K562 (cell line): Measurements from ENCODE around the gene GPR39. TPM values are rescaled to one million over a fixed set of nuclear protein-coding genes. Genes with fewer than 3 reads are reported as not detected.

Experiments
- ATAC-seq: fragments of 200-7000 bp; cut with Tn5 transposase; 3 replicates; pipeline ENCODE4 v1.9.1; 2020; ENCODE audit warnings: moderate library complexity
- BruUV-seq: library from RNA; stranded (reverse); fragments of 400-500 nt; replicated peaks from 2 replicates; lab custom pipeline; 2021; lab: Mats Ljungman, UMichigan
- CTCF ChIA-PET: fragments of 300-600 bp; formaldehyde crosslinking; extraction: SDS; loops from one replicate; lab custom pipeline; 2021; ENCODE audit warnings: low intra/inter-chr PET ratio; lab: Yijun Ruan, JAX
- POLR2A ChIA-PET: fragments of 300-600, 350-650 bp; sonication (Branson Sonifier 250); formaldehyde crosslinking; extraction: SDS; loops from one replicate; lab custom pipeline; 2021; ENCODE audit warnings: antibody characterized with exemption, inconsistent platforms; lab: Yijun Ruan, JAX
- DNase-seq, 4 experiments: peaks; one replicate each; pipeline versions ENCODE4 v3.0.0 to v3.0.0-alpha.2; 2011 to 2018; ENCODE audit warnings: low spot score in 3 of 4, mixed read lengths in 3 of 4; ENCODE audit errors: extremely low read depth in 1 of 4
- FAIRE-seq: peaks from 2 replicates; lab custom pipeline; 2011; peaks lifted over from hg19 to GRCh38; lab: Jason Lieb, UNC
- H2AFZ ChIP-seq: 2 replicates; pipeline ENCODE4 v1.6.0; 2011; ENCODE audit warnings: low read depth, low read length, control low read depth, inconsistent platforms
- H3K27ac ChIP-seq: fragments of 200-600 bp; 3 replicates; pipeline ENCODE4 v1.8.0; 2011; ENCODE audit warnings: low read depth, mild to moderate bottlenecking, control low read depth, inconsistent platforms, low read length, moderate library complexity, mixed read lengths; ENCODE audit errors: extremely low read depth
- H3K27me3 ChIP-seq, 2 experiments: fragments of 300-600 bp in 1 of 2; 2 replicates in 1 of 2; 3 replicates in 1 of 2; pipeline versions ENCODE4 v1.6.0 to v1.8.0; 2011; ENCODE audit warnings: inconsistent platforms in 2 of 2, low read length in 2 of 2, mild to moderate bottlenecking in 1 of 2, mixed read lengths in 1 of 2, moderate library complexity in 1 of 2; ENCODE audit not compliant: control insufficient read depth in 2 of 2, insufficient read depth in 2 of 2
- H3K36me3 ChIP-seq: fragments of 300-600 bp; 3 replicates; pipeline ENCODE4 v1.8.0; 2011; ENCODE audit warnings: mild to moderate bottlenecking, low read length, inconsistent platforms; ENCODE audit not compliant: control insufficient read depth, insufficient read depth
- H3K4me1 ChIP-seq, 2 experiments: fragments of 200-600 bp in 1 of 2; replicated peaks in 1 of 2; 2 replicates in 1 of 2; 3 replicates in 1 of 2; pipeline versions ENCODE4 v1.5.1 to v1.8.0; 2011; ENCODE audit warnings: inconsistent platforms in 2 of 2, low read length in 2 of 2, mild to moderate bottlenecking in 1 of 2, mixed read lengths in 1 of 2, moderate library complexity in 1 of 2; ENCODE audit not compliant: control insufficient read depth in 2 of 2, insufficient read depth in 2 of 2
- H3K4me2 ChIP-seq: 2 replicates; pipeline ENCODE4 v1.6.1; 2011; ENCODE audit warnings: low read length, control low read depth, inconsistent platforms, mixed read lengths; ENCODE audit not compliant: insufficient read depth
- H3K4me3 ChIP-seq: fragments of 200-600 bp; sonication (generic), shearing (Covaris generic); 2 replicates; pipeline ENCODE4 v1.5.1; 2016; ENCODE audit warnings: control low read depth, inconsistent platforms
- H3K79me2 ChIP-seq: fragments of 200-600 bp; 3 replicates; pipeline ENCODE4 v1.8.0; 2011; ENCODE audit warnings: low read length, inconsistent platforms; ENCODE audit not compliant: control insufficient read depth, insufficient read depth
- H3K9ac ChIP-seq, 2 experiments: 2 replicates each; pipeline versions ENCODE4 v1.6.0 to v1.6.1; 2011; ENCODE audit warnings: low read depth in 2 of 2, low read length in 2 of 2, control low read depth in 1 of 2, inconsistent platforms in 1 of 2, mild to moderate bottlenecking in 1 of 2, mixed read lengths in 1 of 2; ENCODE audit not compliant: insufficient read depth in 1 of 2
- H3K9me1 ChIP-seq: one replicate; pipeline ENCODE4 v1.6.0; 2011; ENCODE audit warnings: inconsistent platforms, mild to moderate bottlenecking, low read length, moderate library complexity; ENCODE audit not compliant: control insufficient read depth, insufficient read depth
- H3K9me3 ChIP-seq: replicated peaks from 2 replicates; pipeline ENCODE4 v1.5.1; 2011; ENCODE audit warnings: low read depth, low read length, inconsistent platforms; ENCODE audit not compliant: control insufficient read depth, insufficient read depth
- H4K20me1 ChIP-seq: replicated peaks from 2 replicates; pipeline ENCODE4 v1.6.1; 2011; ENCODE audit warnings: low read length, inconsistent platforms, mixed read lengths; ENCODE audit not compliant: control insufficient read depth, insufficient read depth
- TFE3 ChIP-seq: fragments of 450-650 bp; formaldehyde crosslinking; IDR thresholded peaks from 2 replicates; pipeline ENCODE4 v1.4.0; 2020; ENCODE audit warnings: mild to moderate bottlenecking, mixed read lengths
- ZNF764 ChIP-seq: fragments of 250-450 bp; sonication (Bioruptor Pico); IDR thresholded peaks from 2 replicates; pipeline ENCODE4 v1.4.0; 2020; ENCODE audit warnings: low read depth, mild to moderate bottlenecking, moderate library complexity
- WGBS: fragments of 100-300 bp; shearing (Covaris generic); methylation state at CpG from one replicate; pipeline ENCODE4 v1.1.6; 2016; ENCODE audit warnings: low coverage, mixed read lengths; ENCODE audit not compliant: insufficient coverage; ENCODE audit errors: missing lambda C conversion rate; 5-methylcytosine and 5-hydroxymethylcytosine counted together
- in situ Hi-C: fragments of 300-500 bp; cut with MboI; formaldehyde crosslinking; loops from 4 replicates; pipeline ENCODE4 v1.15.0; 2018; ENCODE audit warnings: inconsistent platforms, mixed read lengths
- intact Hi-C: fragments of 100-400 bp; cut with micrococcal nuclease; formaldehyde crosslinking; loops from 2 replicates; pipeline ENCODE4 v1.14.2; 2022
- polyA plus RNA-seq, 8 experiments: library from polyadenylated mRNA; depleted of rRNA in 4 of 8; stranded (reverse) in 5 of 8; unstranded in 3 of 8; fragments of >200 nt; fragmentation: Nextera tagmentation in 2 of 8; fragmentation: Illumina TruSeq in 1 of 8; extraction: Ambion mirVana in 2 of 8; extraction: Trizol in 1 of 8; gene quantifications; 2 replicates each; pipeline versions ENCODE4 v1.2.1 to v1.2.3, GENCODE V29; 2011 to 2014; ENCODE audit warnings: inconsistent platforms in 1 of 8, missing spikeins in 1 of 8
- total RNA-seq, 7 experiments: library from RNA; depleted of rRNA in 6 of 7; stranded (reverse); fragments of >200 nt in 6 of 7; fragmentation: Illumina TruSeq in 2 of 7; extraction: Trizol in 2 of 7; gene quantifications; 2 replicates each; pipeline versions ENCODE4 v1.2.1 to v1.2.3, GENCODE V29; 2011 to 2021; ENCODE audit warnings: low replicate concordance in 1 of 7
- TF ChIP-seq, protein P1 (sequence below): fragments of 250-450 bp; sonication (Bioruptor Pico); IDR thresholded peaks from 2 replicates; pipeline ENCODE4 v1.8.0; 2021; ENCODE audit warnings: moderate library complexity, mild to moderate bottlenecking, inconsistent platforms

The GPR39 gene
- total and polyA plus RNA-seq, 9 of the 15 experiments (the other 6 are each of a cell fraction or from before 2014, with no cell fraction given) = 0.04 TPM; not detected in 8

DNA sequence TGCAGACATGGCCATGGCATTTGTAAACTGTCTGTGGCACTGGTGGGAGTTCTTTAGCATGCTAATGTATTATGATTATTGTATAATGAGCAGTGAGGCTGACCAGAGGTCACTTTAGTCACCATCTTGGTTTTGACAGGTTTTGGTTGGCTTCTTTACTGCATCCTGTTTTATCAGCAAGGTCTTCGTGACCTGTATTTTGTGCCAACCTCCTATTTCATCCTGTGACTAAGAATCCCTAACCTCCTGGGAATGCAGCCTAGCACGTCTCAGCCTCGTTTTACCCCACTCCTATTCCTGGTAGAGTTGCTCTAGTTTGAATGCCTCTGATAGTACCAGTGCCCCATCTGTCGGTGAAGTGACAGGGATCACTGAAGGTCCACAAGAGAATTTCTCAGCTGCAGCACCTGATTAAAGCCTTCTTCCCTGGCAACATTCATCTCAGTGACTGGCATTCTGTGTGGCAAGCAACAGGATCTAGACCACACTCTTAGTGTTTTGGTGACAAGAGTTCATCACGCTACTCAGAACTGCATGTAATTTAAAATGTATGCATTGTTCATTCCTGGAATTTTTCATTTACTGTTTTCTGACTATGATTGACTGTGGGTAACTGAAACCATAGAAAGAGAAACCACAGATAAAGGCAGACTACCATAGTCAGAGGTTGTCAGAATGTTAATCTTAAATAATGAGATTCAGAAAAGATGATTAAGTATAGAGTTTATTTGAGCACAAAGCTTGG is 43.0 kb upstream of the GPR39 start:
- TF ChIP-seq ZNF764 (CRISPR knock-in tag) = no peak
- Histone ChIP-seq H3K4me2 (no peak overlapping the region), H3K9ac (no peak overlapping the region), H3K27ac (no peak overlapping the region), H2AFZ (no peak overlapping the region), H3K9me1 (no peaks in the 10 kb centered on the region), H3K4me1 (no peaks in the 10 kb centered on the region), H3K4me3 (no peak overlapping the region), H3K9me3 (no peaks in the 10 kb centered on the region), H3K27me3 (no peaks in the 10 kb centered on the region), H3K79me2 (no peaks in the 10 kb centered on the region), H3K36me3 (no peaks in the 10 kb centered on the region), H4K20me1 (no peaks in the 10 kb centered on the region)
- intact Hi-C loops = no loop called here
- in situ Hi-C loops = no loop called here
- no TSS peak for BruUV-seq
- DNase-seq = no peak
- ChIA-PET POLR2A (no interaction called here), CTCF (no interaction called here)
- FAIRE-seq = no peak
- WGBS = 0% methylated on average over 5 of the region's 5 CpGs
- no peak for ATAC-seq

- TF ChIP-seq, protein P1, sequence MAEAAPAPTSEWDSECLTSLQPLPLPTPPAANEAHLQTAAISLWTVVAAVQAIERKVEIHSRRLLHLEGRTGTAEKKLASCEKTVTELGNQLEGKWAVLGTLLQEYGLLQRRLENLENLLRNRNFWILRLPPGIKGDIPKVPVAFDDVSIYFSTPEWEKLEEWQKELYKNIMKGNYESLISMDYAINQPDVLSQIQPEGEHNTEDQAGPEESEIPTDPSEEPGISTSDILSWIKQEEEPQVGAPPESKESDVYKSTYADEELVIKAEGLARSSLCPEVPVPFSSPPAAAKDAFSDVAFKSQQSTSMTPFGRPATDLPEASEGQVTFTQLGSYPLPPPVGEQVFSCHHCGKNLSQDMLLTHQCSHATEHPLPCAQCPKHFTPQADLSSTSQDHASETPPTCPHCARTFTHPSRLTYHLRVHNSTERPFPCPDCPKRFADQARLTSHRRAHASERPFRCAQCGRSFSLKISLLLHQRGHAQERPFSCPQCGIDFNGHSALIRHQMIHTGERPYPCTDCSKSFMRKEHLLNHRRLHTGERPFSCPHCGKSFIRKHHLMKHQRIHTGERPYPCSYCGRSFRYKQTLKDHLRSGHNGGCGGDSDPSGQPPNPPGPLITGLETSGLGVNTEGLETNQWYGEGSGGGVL (CRISPR knock-in tag) = no peak
- TF ChIP-seq TFE3 (CRISPR knock-in tag) = peak; percentile 38; the same call in 1 of the 2 replicates
- H2AFZ ChIP-seq = no peak overlapping the region
- intact Hi-C loops = no loop called here
- DNase-seq (no peak), FAIRE-seq (no peak), ATAC-seq (no peak)
- ChIA-PET CTCF (no interaction called here), POLR2A (no interaction called here)
- H3K4me3 ChIP-seq = no peak overlapping the region
- H3K4me1 ChIP-seq = no peaks in the 10 kb centered on the region
- no peaks in the 10 kb centered on the region for H3K9me3 ChIP-seq
- no peaks in the 10 kb centered on the region for H3K36me3 ChIP-seq
- no peaks in the 10 kb centered on the region for H3K79me2 ChIP-seq
- BruUV-seq = no TSS peak
- no peaks in the 10 kb centered on the region for H3K9me1 ChIP-seq
- no peaks in the 10 kb centered on the region for H3K27me3 ChIP-seq
- H3K4me2 ChIP-seq = no peak overlapping the region
- in situ Hi-C loops = no loop called here
- no peak overlapping the region for H3K9ac ChIP-seq
- no peaks in the 10 kb centered on the region for H4K20me1 ChIP-seq
- H3K27ac ChIP-seq = no peak overlapping the region
Measured at GRCh38 chr2:132374151-132374550, 42.5 kb upstream of the GPR39 start.
